ENCODE measurements around the gene NLE1.
A peak's percentile ranks its signal among the peaks of the same experiment; 100 is the strongest.

Gene NLE1

GRCh38 chr17:35141681-35142466 is at the start of gene NLE1:
Gene NLE1, minus strand, starts transcription at chr17:35142303. Its CDS starts 28 bp downstream, at chr17:35142275.
- ChIA-PET CTCF (interaction anchor here (0.9 to 2.9 kb wide), 11 partner anchors 11 to 724 kb away, joined by 3 to 24 read pairs (median 4); partner anchors contain the start of gene RAD51D), POLR2A (no interaction called here)
- TF ChIP-seq CTCF (IDR thresholded peaks at IDR 0.05; ENCODE audit: insufficient read depth, low read length, missing control alignments): peak; percentile 99

GRCh38 chr17:35191001-35191695 is 49.0 kb upstream of the NLE1 start:
- TF ChIP-seq CTCF (IDR thresholded peaks at IDR 0.05; ENCODE audit: insufficient read depth, low read length, missing control alignments): no peak
- POLR2A ChIA-PET: no interaction called here
- no peak for DNase-seq (ENCODE audit: low read depth, low spot score)
- no peak overlapping the region for H3K4me3 ChIP-seq (ENCODE audit: low read depth, low read length)
- CTCF ChIA-PET: no interaction called here

More at GRCh38 chr17:35141681-35142466, at the start of gene NLE1:
- H3K4me3 ChIP-seq (ENCODE audit: low read depth, low read length): peak within 1 kb of the TSS; percentile 98
- no peak for DNase-seq (ENCODE audit: low read depth, low spot score)

GRCh38 chr17:35189291-35189690 is 47.2 kb upstream of the NLE1 start:
- no peak for DNase-seq (ENCODE audit: low read depth, low spot score)
- CTCF ChIA-PET: no interaction called here
- H3K4me3 ChIP-seq (ENCODE audit: low read depth, low read length): no peak overlapping the region
- POLR2A ChIA-PET: no interaction called here
- TF ChIP-seq CTCF (IDR thresholded peaks at IDR 0.05; ENCODE audit: insufficient read depth, low read length, missing control alignments): no peak

GRCh38 chr17:35188111-35188510 is 46.0 kb upstream of the NLE1 start:
- no peak overlapping the region for H3K4me3 ChIP-seq (ENCODE audit: low read depth, low read length)
- DNase-seq (ENCODE audit: low read depth, low spot score): no peak
- ChIA-PET POLR2A (no interaction called here), CTCF (interaction anchor here (0.6 kb wide), 1 partner anchor 631 kb away, joined by 3 read pairs; no protein-coding TSS in a partner anchor)
- no peak for TF ChIP-seq CTCF (IDR thresholded peaks at IDR 0.05; ENCODE audit: insufficient read depth, low read length, missing control alignments)

GRCh38 chr17:35187481-35187880 is 45.4 kb upstream of the NLE1 start:
- no peak for TF ChIP-seq CTCF (IDR thresholded peaks at IDR 0.05; ENCODE audit: insufficient read depth, low read length, missing control alignments)
- H3K4me3 ChIP-seq (ENCODE audit: low read depth, low read length): no peak overlapping the region
- ChIA-PET CTCF (no interaction called here), POLR2A (no interaction called here)
- no peak for DNase-seq (ENCODE audit: low read depth, low spot score)

GRCh38 chr17:35185849-35186248 is 43.7 kb upstream of the NLE1 start:
- TF ChIP-seq CTCF (IDR thresholded peaks at IDR 0.05; ENCODE audit: insufficient read depth, low read length, missing control alignments): no peak
- H3K4me3 ChIP-seq (ENCODE audit: low read depth, low read length): no peak overlapping the region
- CTCF ChIA-PET: no interaction called here
- no peak for DNase-seq (ENCODE audit: low read depth, low spot score)
- POLR2A ChIA-PET: no interaction called here
